HepG2 (cell line): ENCODE measurements around the gene BBOX1. TPM values are rescaled to one million over a fixed set of nuclear protein-coding genes. Genes with fewer than 3 reads are reported as not detected.

Experiments used
- ASH2L ChIP-seq: fragments of 300-600, 200-600 bp; sonication (generic); IDR thresholded peaks from 2 replicates; pipeline ENCODE4 v1.7.0; 2017; ENCODE audit warnings: low read depth, mild to moderate bottlenecking, moderate library complexity, mixed read lengths, low read length; ENCODE audit not compliant: insufficient read length
- GFI1 ChIP-seq: sonication (generic); formaldehyde crosslinking; IDR thresholded peaks from 2 replicates; pipeline ENCODE4 v1.5.0; 2020; ENCODE audit warnings: missing genetic modification reagents, mild to moderate bottlenecking, borderline replicate concordance
- HDAC1 ChIP-seq: sonication (generic); formaldehyde crosslinking; IDR thresholded peaks from 2 replicates; pipeline ENCODE4 v1.5.1; 2020; ENCODE audit warnings: mild to moderate bottlenecking, missing genetic modification reagents
- HDAC6 ChIP-seq: fragments of 200-600 bp; sonication (generic); IDR thresholded peaks from 2 replicates; pipeline ENCODE4 v1.7.0; 2017; ENCODE audit warnings: mild to moderate bottlenecking, antibody characterized with exemption, low read length, low read depth
- HMG20A ChIP-seq: IDR thresholded peaks from 2 replicates; pipeline ENCODE4 v1.6.1; 2016; ENCODE audit warnings: borderline replicate concordance
- KAT8 ChIP-seq: IDR thresholded peaks from 2 replicates; pipeline ENCODE4 v1.6.1; 2016; ENCODE audit warnings: missing genetic modification reagents, missing compliant biosample characterization
- KDM2A ChIP-seq: sonication (generic); formaldehyde crosslinking; IDR thresholded peaks from 2 replicates; pipeline ENCODE4 v1.4.0; 2020; ENCODE audit warnings: low read depth, missing genetic modification reagents, borderline replicate concordance
- MEIS1 ChIP-seq: sonication (generic); formaldehyde crosslinking; IDR thresholded peaks from 2 replicates; pipeline ENCODE4 v1.9.0; 2021; ENCODE audit warnings: mild to moderate bottlenecking, missing genetic modification reagents, moderate library complexity, borderline replicate concordance
- NR2F6 ChIP-seq, 2 experiments: IDR thresholded peaks; 2 replicates each; pipeline ENCODE4 v1.6.1; 2016; ENCODE audit warnings: antibody characterized with exemption in 1 of 2, mild to moderate bottlenecking in 1 of 2
- RXRB ChIP-seq: IDR thresholded peaks from 2 replicates; pipeline ENCODE4 v1.6.1; 2016; ENCODE audit warnings: borderline replicate concordance, missing genetic modification reagents, missing compliant biosample characterization
- SAP130 ChIP-seq: IDR thresholded peaks from 2 replicates; pipeline ENCODE4 v1.6.1; 2016; ENCODE audit warnings: low read depth
- SOX5 ChIP-seq: IDR thresholded peaks from 2 replicates; pipeline ENCODE4 v1.6.1; 2016; ENCODE audit warnings: borderline replicate concordance
- TOE1 ChIP-seq: sonication (generic); formaldehyde crosslinking; IDR thresholded peaks from 2 replicates; pipeline ENCODE4 v1.4.0; 2020; ENCODE audit warnings: mild to moderate bottlenecking, missing genetic modification reagents
- ZKSCAN8 ChIP-seq: IDR thresholded peaks from 2 replicates; pipeline ENCODE4 v1.6.1; 2016; ENCODE audit warnings: borderline replicate concordance, missing genetic modification reagents, missing compliant biosample characterization
- ZNF101 ChIP-seq: sonication (generic); formaldehyde crosslinking; IDR thresholded peaks from 2 replicates; pipeline ENCODE4 v1.4.0; 2020; ENCODE audit warnings: mild to moderate bottlenecking, low read depth, missing genetic modification reagents, borderline replicate concordance
- ZNF335 ChIP-seq: sonication (generic); formaldehyde crosslinking; IDR thresholded peaks from 2 replicates; pipeline ENCODE4 v1.4.0; 2020; ENCODE audit warnings: missing genetic modification reagents
- ZNF432 ChIP-seq: sonication (generic); formaldehyde crosslinking; IDR thresholded peaks from 2 replicates; pipeline ENCODE4 v1.5.0; 2020; ENCODE audit warnings: missing genetic modification reagents, mild to moderate bottlenecking, borderline replicate concordance
- ZNF816 ChIP-seq: sonication (generic); formaldehyde crosslinking; IDR thresholded peaks from 2 replicates; pipeline ENCODE4 v1.8.0; 2022; ENCODE audit warnings: missing genetic modification reagents, mild to moderate bottlenecking, borderline replicate concordance
- polyA plus RNA-seq, 8 experiments: library from polyadenylated mRNA; depleted of rRNA in 3 of 8; stranded (reverse) in 7 of 8; unstranded in 1 of 8; fragments of >200 nt; fragmentation: Illumina TruSeq in 4 of 8; extraction: Trizol in 4 of 8; gene quantifications; 2 replicates each; pipeline versions ENCODE4 v1.2.1 to v1.2.3, GENCODE V29; 2011 to 2016; ENCODE audit warnings: low read depth in 4 of 8, missing spikeins in 1 of 8, mixed read lengths in 1 of 8; ENCODE audit not compliant: insufficient read depth in 1 of 8
- total RNA-seq, 5 experiments: library from RNA; depleted of rRNA; stranded (reverse); fragments of >200 nt; fragmentation: Illumina TruSeq; extraction: Trizol; gene quantifications; 2 replicates each; pipeline ENCODE4 v1.2.3, GENCODE V29; 2016; ENCODE audit warnings: low read depth in 1 of 5
- TF ChIP-seq, protein P1 (sequence below): IDR thresholded peaks from 2 replicates; pipeline ENCODE4 v1.6.1; 2016
- TF ChIP-seq, protein P2 (sequence below): sonication (generic); formaldehyde crosslinking; IDR thresholded peaks from 2 replicates; pipeline ENCODE4 v1.4.0; 2020; ENCODE audit warnings: missing genetic modification reagents
- TF ChIP-seq, protein P3 (sequence below): sonication (generic); formaldehyde crosslinking; conservative IDR thresholded peaks from 2 replicates; pipeline ENCODE4 v1.4.0; 2020; ENCODE audit warnings: mild to moderate bottlenecking, missing genetic modification reagents, moderate library complexity
- TF ChIP-seq, protein P4 (sequence below): sonication (generic); formaldehyde crosslinking; IDR thresholded peaks from 2 replicates; pipeline ENCODE4 v1.8.1; 2023; ENCODE audit warnings: mild to moderate bottlenecking, moderate library complexity, missing genetic modification reagents

BBOX1 gene
- total and polyA plus RNA-seq, 2 of the 13 experiments (the other 11 are each of a cell fraction or from before 2014, with no cell fraction given) = not detected

DNA sequence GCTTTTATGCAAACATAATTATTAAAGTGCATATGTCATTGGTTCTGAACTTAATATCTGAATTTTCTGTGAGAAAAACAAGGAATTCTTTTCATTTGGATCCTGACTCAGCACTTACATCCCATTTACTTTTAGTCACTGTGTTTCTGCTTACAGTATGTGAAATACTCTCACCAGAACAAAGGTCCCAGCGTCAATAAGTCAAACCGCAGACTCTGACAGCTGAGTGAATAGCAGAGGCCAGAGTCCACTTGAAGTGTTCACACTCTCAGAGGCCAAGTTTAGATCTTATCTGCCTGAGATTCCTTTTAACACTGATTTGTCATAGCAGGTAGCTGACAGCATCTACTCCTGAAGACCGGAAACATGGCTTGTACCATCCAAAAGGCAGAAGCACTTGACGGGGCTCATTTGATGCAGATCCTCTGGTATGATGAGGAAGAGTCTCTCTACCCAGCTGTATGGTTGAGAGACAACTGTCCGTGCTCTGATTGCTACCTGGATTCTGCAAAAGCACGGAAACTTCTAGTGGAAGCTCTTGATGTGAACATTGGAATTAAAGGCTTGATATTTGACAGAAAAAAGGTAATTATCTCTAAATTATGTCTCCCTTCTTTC, 14.6 kb downstream of the BBOX1 start (continued):
- TF ChIP-seq, protein P1, sequence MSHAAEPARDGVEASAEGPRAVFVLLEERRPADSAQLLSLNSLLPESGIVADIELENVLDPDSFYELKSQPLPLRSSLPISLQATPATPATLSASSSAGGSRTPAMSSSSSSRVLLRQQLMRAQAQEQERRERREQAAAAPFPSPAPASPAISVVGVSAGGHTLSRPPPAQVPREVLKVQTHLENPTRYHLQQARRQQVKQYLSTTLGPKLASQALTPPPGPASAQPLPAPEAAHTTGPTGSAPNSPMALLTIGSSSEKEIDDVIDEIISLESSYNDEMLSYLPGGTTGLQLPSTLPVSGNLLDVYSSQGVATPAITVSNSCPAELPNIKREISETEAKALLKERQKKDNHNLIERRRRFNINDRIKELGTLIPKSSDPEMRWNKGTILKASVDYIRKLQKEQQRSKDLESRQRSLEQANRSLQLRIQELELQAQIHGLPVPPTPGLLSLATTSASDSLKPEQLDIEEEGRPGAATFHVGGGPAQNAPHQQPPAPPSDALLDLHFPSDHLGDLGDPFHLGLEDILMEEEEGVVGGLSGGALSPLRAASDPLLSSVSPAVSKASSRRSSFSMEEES (CRISPR knock-in tag) = peak; percentile 50; the same call in 1 of the 2 replicates
- TF ChIP-seq ZNF432 (CRISPR knock-in tag) = no peak
- TF ChIP-seq SAP130 (CRISPR knock-in tag) = peak; percentile 76
- TF ChIP-seq ASH2L = no peak
- peak; percentile 88 for TF ChIP-seq RXRB (CRISPR knock-in tag)
- TF ChIP-seq, protein P2, sequence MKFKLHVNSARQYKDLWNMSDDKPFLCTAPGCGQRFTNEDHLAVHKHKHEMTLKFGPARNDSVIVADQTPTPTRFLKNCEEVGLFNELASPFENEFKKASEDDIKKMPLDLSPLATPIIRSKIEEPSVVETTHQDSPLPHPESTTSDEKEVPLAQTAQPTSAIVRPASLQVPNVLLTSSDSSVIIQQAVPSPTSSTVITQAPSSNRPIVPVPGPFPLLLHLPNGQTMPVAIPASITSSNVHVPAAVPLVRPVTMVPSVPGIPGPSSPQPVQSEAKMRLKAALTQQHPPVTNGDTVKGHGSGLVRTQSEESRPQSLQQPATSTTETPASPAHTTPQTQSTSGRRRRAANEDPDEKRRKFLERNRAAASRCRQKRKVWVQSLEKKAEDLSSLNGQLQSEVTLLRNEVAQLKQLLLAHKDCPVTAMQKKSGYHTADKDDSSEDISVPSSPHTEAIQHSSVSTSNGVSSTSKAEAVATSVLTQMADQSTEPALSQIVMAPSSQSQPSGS = 0 out of 2 replicates have a peak, but pooled peaks have one; percentile 49
- TF ChIP-seq KDM2A (CRISPR knock-in tag) = 0 out of 2 replicates have a peak, but pooled peaks have one; percentile 29
- peak; percentile 100 for TF ChIP-seq GFI1
- TF ChIP-seq KAT8 (CRISPR knock-in tag) = no peak
- peak; percentile 83 for TF ChIP-seq NR2F6 (IDR thresholded peaks at IDR 0.05)
- TF ChIP-seq NR2F6 (CRISPR knock-in tag; IDR thresholded peaks at IDR 0.05) = peak; percentile 79
- peak; percentile 94 for TF ChIP-seq SOX5 (CRISPR knock-in tag)
- TF ChIP-seq HDAC6 = no peak
- peak; percentile 53; the same call in 1 of the 2 replicates for TF ChIP-seq ZKSCAN8
- TF ChIP-seq ZNF816 (CRISPR knock-in tag) = peak; percentile 42; the same call in 1 of the 2 replicates
- no peak for TF ChIP-seq ZNF101 (CRISPR knock-in tag)
- 0 out of 2 replicates have a peak, but pooled peaks have one; percentile 44 for TF ChIP-seq TOE1 (CRISPR knock-in tag)
- TF ChIP-seq, protein P3, sequence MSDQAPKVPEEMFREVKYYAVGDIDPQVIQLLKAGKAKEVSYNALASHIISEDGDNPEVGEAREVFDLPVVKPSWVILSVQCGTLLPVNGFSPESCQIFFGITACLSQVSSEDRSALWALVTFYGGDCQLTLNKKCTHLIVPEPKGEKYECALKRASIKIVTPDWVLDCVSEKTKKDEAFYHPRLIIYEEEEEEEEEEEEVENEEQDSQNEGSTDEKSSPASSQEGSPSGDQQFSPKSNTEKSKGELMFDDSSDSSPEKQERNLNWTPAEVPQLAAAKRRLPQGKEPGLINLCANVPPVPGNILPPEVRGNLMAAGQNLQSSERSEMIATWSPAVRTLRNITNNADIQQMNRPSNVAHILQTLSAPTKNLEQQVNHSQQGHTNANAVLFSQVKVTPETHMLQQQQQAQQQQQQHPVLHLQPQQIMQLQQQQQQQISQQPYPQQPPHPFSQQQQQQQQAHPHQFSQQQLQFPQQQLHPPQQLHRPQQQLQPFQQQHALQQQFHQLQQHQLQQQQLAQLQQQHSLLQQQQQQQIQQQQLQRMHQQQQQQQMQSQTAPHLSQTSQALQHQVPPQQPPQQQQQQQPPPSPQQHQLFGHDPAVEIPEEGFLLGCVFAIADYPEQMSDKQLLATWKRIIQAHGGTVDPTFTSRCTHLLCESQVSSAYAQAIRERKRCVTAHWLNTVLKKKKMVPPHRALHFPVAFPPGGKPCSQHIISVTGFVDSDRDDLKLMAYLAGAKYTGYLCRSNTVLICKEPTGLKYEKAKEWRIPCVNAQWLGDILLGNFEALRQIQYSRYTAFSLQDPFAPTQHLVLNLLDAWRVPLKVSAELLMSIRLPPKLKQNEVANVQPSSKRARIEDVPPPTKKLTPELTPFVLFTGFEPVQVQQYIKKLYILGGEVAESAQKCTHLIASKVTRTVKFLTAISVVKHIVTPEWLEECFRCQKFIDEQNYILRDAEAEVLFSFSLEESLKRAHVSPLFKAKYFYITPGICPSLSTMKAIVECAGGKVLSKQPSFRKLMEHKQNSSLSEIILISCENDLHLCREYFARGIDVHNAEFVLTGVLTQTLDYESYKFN (CRISPR knock-in tag) = peak; percentile 83
- peak; percentile 97; the same call in 1 of the 2 replicates for TF ChIP-seq MEIS1 (CRISPR knock-in tag)
- TF ChIP-seq, protein P4, sequence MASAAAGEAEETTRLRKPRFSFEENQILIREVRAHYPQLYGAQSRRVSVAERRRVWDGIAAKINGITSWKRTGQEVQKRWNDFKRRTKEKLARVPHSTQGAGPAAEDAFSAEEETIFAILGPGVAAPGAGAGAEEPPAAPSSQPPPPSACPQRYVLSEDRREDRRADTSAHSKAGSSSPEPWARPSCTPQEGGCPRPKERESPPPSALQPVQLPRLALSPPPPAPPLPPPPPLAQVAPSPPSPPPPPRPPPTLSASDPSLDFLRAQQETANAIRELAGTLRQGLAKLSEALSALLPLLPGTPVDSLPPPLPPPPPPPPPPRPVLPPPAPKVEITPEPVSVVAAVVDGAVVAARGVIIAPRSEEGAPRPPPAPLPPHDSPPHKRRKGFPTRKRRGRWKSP (CRISPR knock-in tag) = 0 out of 2 replicates have a peak, but pooled peaks have one; percentile 30
- peak; percentile 69 for TF ChIP-seq HDAC1 (CRISPR knock-in tag)
- TF ChIP-seq ZNF335 (CRISPR knock-in tag) = peak; percentile 69; the same call in 1 of the 2 replicates
- peak; percentile 99 for TF ChIP-seq HMG20A
